ENCODE measurements around the gene SYP. TPM values are rescaled to one million over a fixed set of nuclear protein-coding genes. Genes with fewer than 3 reads are reported as not detected.

Gene SYP
- total and polyA plus RNA-seq, 4 donors, result 0.30 to 0.67 (median 0.47) TPM

GRCh38 chrX:49212209-49212608 is 12.2 kb upstream of the SYP start (continued):
- TF ChIP-seq EGR1 (IDR thresholded peaks at IDR 0.05; ENCODE audit: low read depth in 2 of 2) (no peak), NR2F2 (IDR thresholded peaks at IDR 0.05) (no peak)

GRCh38 chrX:49211074-49211473 is 11.1 kb upstream of the SYP start:
- TF ChIP-seq NR2F2 (IDR thresholded peaks at IDR 0.05) (no peak), GABPA (IDR thresholded peaks at IDR 0.05 in 1 of 2, conservative IDR thresholded peaks at IDR 0.05 in 1 of 2) (no peak), EGR1 (IDR thresholded peaks at IDR 0.05; ENCODE audit: low read depth in 2 of 2) (no peak), CTCF (IDR thresholded peaks at IDR 0.05; ENCODE audit: low read depth, low read length, missing input control) (no peak), TAF1 (conservative IDR thresholded peaks at IDR 0.05) (no peak), RXRA (IDR thresholded peaks at IDR 0.05) (no peak), ATF3 (IDR thresholded peaks at IDR 0.05) (no peak), FOXA1 (IDR thresholded peaks at IDR 0.05) (no peak), FOXA2 (IDR thresholded peaks at IDR 0.05) (no peak), SP1 (IDR thresholded peaks at IDR 0.05) (no peak), RAD21 (IDR thresholded peaks at IDR 0.05) (no peak)
- TF ChIP-seq, protein P1, sequence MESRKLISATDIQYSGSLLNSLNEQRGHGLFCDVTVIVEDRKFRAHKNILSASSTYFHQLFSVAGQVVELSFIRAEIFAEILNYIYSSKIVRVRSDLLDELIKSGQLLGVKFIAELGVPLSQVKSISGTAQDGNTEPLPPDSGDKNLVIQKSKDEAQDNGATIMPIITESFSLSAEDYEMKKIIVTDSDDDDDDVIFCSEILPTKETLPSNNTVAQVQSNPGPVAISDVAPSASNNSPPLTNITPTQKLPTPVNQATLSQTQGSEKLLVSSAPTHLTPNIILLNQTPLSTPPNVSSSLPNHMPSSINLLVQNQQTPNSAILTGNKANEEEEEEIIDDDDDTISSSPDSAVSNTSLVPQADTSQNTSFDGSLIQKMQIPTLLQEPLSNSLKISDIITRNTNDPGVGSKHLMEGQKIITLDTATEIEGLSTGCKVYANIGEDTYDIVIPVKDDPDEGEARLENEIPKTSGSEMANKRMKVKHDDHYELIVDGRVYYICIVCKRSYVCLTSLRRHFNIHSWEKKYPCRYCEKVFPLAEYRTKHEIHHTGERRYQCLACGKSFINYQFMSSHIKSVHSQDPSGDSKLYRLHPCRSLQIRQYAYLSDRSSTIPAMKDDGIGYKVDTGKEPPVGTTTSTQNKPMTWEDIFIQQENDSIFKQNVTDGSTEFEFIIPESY (IDR thresholded peaks at IDR 0.05), result no peak
- DNase-seq (ENCODE audit: low spot score), result no peak
- no peak overlapping the region for H3K4me3 ChIP-seq (ENCODE audit: low read depth in 1 of 3, low read length in 3 of 3)
- WGBS, result 75% methylated on average over 9 of the region's 9 CpGs
- H3K27me3 ChIP-seq (ENCODE audit: control insufficient read depth in 4 of 4, insufficient read depth in 4 of 4, low read length in 3 of 4), result no peaks in the 10 kb centered on the region
- H3K4me1 ChIP-seq (ENCODE audit: control insufficient read depth in 4 of 4, insufficient read depth in 4 of 4, low read length in 3 of 4), result no peaks in the 10 kb centered on the region
- no peaks in the 10 kb centered on the region for H3K9me3 ChIP-seq (ENCODE audit: control insufficient read depth in 4 of 4, low read length in 3 of 4)
- no peak overlapping the region for H3K27ac ChIP-seq (ENCODE audit: low read depth in 1 of 2, low read length in 2 of 2)
- H3K9ac ChIP-seq (ENCODE audit: low read depth in 1 of 2, low read length in 2 of 2), result no peak overlapping the region
- H3K36me3 ChIP-seq (ENCODE audit: control insufficient read depth in 4 of 4, insufficient read depth in 3 of 4, low read depth in 1 of 4, low read length in 3 of 4), result no peaks in the 10 kb centered on the region

- Histone ChIP-seq H3K27me3 (ENCODE audit: control insufficient read depth in 4 of 4, insufficient read depth in 4 of 4, low read length in 3 of 4) (no peaks in the 10 kb centered on the region), H3K9me3 (ENCODE audit: control insufficient read depth in 4 of 4, low read length in 3 of 4) (no peaks in the 10 kb centered on the region), H3K9ac (ENCODE audit: low read depth in 1 of 2, low read length in 2 of 2) (no peak overlapping the region), H3K4me3 (ENCODE audit: low read depth in 1 of 3, low read length in 3 of 3) (no peak overlapping the region), H3K4me1 (ENCODE audit: control insufficient read depth in 4 of 4, insufficient read depth in 4 of 4, low read length in 3 of 4) (no peaks in the 10 kb centered on the region), H3K36me3 (ENCODE audit: control insufficient read depth in 4 of 4, insufficient read depth in 3 of 4, low read depth in 1 of 4, low read length in 3 of 4) (no peaks in the 10 kb centered on the region), H3K27ac (ENCODE audit: low read depth in 1 of 2, low read length in 2 of 2) (no peak overlapping the region)
- no peak for TF ChIP-seq HNF4G (IDR thresholded peaks at IDR 0.05)
- no peak for TF ChIP-seq NR2F2 (IDR thresholded peaks at IDR 0.05)
- TF ChIP-seq JUND (IDR thresholded peaks at IDR 0.05), result no peak
- TF ChIP-seq, protein P2, sequence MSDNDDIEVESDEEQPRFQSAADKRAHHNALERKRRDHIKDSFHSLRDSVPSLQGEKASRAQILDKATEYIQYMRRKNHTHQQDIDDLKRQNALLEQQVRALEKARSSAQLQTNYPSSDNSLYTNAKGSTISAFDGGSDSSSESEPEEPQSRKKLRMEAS (IDR thresholded peaks at IDR 0.05), result no peak
- TF ChIP-seq, protein P3, sequence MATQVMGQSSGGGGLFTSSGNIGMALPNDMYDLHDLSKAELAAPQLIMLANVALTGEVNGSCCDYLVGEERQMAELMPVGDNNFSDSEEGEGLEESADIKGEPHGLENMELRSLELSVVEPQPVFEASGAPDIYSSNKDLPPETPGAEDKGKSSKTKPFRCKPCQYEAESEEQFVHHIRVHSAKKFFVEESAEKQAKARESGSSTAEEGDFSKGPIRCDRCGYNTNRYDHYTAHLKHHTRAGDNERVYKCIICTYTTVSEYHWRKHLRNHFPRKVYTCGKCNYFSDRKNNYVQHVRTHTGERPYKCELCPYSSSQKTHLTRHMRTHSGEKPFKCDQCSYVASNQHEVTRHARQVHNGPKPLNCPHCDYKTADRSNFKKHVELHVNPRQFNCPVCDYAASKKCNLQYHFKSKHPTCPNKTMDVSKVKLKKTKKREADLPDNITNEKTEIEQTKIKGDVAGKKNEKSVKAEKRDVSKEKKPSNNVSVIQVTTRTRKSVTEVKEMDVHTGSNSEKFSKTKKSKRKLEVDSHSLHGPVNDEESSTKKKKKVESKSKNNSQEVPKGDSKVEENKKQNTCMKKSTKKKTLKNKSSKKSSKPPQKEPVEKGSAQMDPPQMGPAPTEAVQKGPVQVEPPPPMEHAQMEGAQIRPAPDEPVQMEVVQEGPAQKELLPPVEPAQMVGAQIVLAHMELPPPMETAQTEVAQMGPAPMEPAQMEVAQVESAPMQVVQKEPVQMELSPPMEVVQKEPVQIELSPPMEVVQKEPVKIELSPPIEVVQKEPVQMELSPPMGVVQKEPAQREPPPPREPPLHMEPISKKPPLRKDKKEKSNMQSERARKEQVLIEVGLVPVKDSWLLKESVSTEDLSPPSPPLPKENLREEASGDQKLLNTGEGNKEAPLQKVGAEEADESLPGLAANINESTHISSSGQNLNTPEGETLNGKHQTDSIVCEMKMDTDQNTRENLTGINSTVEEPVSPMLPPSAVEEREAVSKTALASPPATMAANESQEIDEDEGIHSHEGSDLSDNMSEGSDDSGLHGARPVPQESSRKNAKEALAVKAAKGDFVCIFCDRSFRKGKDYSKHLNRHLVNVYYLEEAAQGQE (IDR thresholded peaks at IDR 0.05), result no peak
- no peak for TF ChIP-seq RXRA (IDR thresholded peaks at IDR 0.05)
- no peak for TF ChIP-seq TAF1 (conservative IDR thresholded peaks at IDR 0.05)
- TF ChIP-seq YY1 (IDR thresholded peaks at IDR 0.05), result no peak
- TF ChIP-seq, protein P1 (IDR thresholded peaks at IDR 0.05), result no peak
- no peak for TF ChIP-seq HNF4A (conservative IDR thresholded peaks at IDR 0.05)
- no peak for TF ChIP-seq GABPA (IDR thresholded peaks at IDR 0.05 in 1 of 2, conservative IDR thresholded peaks at IDR 0.05 in 1 of 2)
- no peak for DNase-seq (ENCODE audit: low spot score)
- 72% methylated on average over 8 of the region's 8 CpGs for WGBS
Observed at GRCh38 chrX:49210406-49210805, 10.4 kb upstream of the SYP start.
